Measurements from ENCODE around the gene FRY.

FRY gene

GRCh38 chr13:32147193-32147592, 115.6 kb downstream of the FRY start:
- no peaks in the 10 kb centered on the region for H3K36me3 ChIP-seq (replicated peaks)
- H3K4me3 ChIP-seq (ENCODE audit: low read depth, low read length): no peak overlapping the region
- no peak overlapping the region for H3K27ac ChIP-seq
- H3K27me3 ChIP-seq (replicated peaks): no peaks in the 10 kb centered on the region
- in situ Hi-C loops (cut with HindIII; ENCODE audit: low pct_ligation_motif_present, low sequenced_read_pairs): no loop called here
- TF ChIP-seq, protein P1, sequence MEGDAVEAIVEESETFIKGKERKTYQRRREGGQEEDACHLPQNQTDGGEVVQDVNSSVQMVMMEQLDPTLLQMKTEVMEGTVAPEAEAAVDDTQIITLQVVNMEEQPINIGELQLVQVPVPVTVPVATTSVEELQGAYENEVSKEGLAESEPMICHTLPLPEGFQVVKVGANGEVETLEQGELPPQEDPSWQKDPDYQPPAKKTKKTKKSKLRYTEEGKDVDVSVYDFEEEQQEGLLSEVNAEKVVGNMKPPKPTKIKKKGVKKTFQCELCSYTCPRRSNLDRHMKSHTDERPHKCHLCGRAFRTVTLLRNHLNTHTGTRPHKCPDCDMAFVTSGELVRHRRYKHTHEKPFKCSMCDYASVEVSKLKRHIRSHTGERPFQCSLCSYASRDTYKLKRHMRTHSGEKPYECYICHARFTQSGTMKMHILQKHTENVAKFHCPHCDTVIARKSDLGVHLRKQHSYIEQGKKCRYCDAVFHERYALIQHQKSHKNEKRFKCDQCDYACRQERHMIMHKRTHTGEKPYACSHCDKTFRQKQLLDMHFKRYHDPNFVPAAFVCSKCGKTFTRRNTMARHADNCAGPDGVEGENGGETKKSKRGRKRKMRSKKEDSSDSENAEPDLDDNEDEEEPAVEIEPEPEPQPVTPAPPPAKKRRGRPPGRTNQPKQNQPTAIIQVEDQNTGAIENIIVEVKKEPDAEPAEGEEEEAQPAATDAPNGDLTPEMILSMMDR (IDR thresholded peaks at IDR 0.05; ENCODE audit: low read depth, low read length, missing control alignments): no peak
- no peak for DNase-seq

- in situ Hi-C loops (cut with HindIII; ENCODE audit: low pct_ligation_motif_present, low sequenced_read_pairs): no loop called here
- TF ChIP-seq, protein P1 (IDR thresholded peaks at IDR 0.05; ENCODE audit: low read depth, low read length, missing control alignments): no peak
- Histone ChIP-seq H3K27ac (no peak overlapping the region), H3K4me3 (ENCODE audit: low read depth, low read length) (no peak overlapping the region), H3K27me3 (replicated peaks) (no peaks in the 10 kb centered on the region), H3K36me3 (replicated peaks) (no peaks in the 10 kb centered on the region)
- DNase-seq: no peak
Measured at GRCh38 chr13:32147976-32148375, 116.4 kb downstream of the FRY start.

GRCh38 chr13:32150239-32150638, 118.7 kb downstream of the FRY start:
- no peak for DNase-seq
- H3K4me3 ChIP-seq (ENCODE audit: low read depth, low read length): no peak overlapping the region
- no peaks in the 10 kb centered on the region for H3K36me3 ChIP-seq (replicated peaks)
- in situ Hi-C loops (cut with HindIII; ENCODE audit: low pct_ligation_motif_present, low sequenced_read_pairs): no loop called here
- H3K27ac ChIP-seq: no peak overlapping the region
- H3K27me3 ChIP-seq (replicated peaks): no peaks in the 10 kb centered on the region
- TF ChIP-seq, protein P1 (IDR thresholded peaks at IDR 0.05; ENCODE audit: low read depth, low read length, missing control alignments): no peak

- Histone ChIP-seq H3K27me3 (replicated peaks) (no peaks in the 10 kb centered on the region), H3K27ac (no peak overlapping the region), H3K36me3 (replicated peaks) (no peaks in the 10 kb centered on the region), H3K4me3 (ENCODE audit: low read depth, low read length) (no peak overlapping the region)
- in situ Hi-C loops (cut with HindIII; ENCODE audit: low pct_ligation_motif_present, low sequenced_read_pairs): no loop called here
- DNase-seq: no peak
- TF ChIP-seq, protein P1 (IDR thresholded peaks at IDR 0.05; ENCODE audit: low read depth, low read length, missing control alignments): no peak
Measured at GRCh38 chr13:32150794-32151193, 119.2 kb downstream of the FRY start.

DNA sequence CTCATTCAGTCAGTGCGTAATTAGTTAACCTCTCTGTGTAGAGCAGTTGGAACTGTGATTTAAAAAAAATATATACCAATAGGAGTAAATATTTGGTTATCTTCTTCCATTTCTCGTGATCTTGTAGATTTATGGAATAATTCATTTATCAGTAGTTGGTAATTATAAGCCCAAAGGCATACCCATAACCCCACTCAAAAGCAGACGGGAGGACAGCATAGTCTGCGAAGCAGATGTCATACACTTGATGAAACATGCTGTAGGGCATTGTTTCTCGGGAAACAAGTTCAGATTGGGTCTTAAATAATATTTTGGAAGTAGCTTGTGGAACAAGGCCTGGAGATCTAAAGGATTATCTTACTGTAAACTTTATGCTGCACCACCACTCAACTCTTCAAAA, 119.7 kb downstream of the FRY start:
- no peaks in the 10 kb centered on the region for H3K27me3 ChIP-seq (replicated peaks)
- no peak overlapping the region for H3K4me3 ChIP-seq (ENCODE audit: low read depth, low read length)
- H3K36me3 ChIP-seq (replicated peaks): no peaks in the 10 kb centered on the region
- in situ Hi-C loops (cut with HindIII; ENCODE audit: low pct_ligation_motif_present, low sequenced_read_pairs): no loop called here
- TF ChIP-seq, protein P1 (IDR thresholded peaks at IDR 0.05; ENCODE audit: low read depth, low read length, missing control alignments): no peak
- no peak overlapping the region for H3K27ac ChIP-seq
- DNase-seq: no peak

- Histone ChIP-seq H3K4me3 (ENCODE audit: low read depth, low read length) (no peak overlapping the region), H3K36me3 (replicated peaks) (no peaks in the 10 kb centered on the region), H3K27me3 (replicated peaks) (no peaks in the 10 kb centered on the region), H3K27ac (peak overlapping the region; percentile 16)
- DNase-seq: peak; percentile 40
- in situ Hi-C loops (cut with HindIII; ENCODE audit: low pct_ligation_motif_present, low sequenced_read_pairs): no loop called here
- TF ChIP-seq, protein P1 (IDR thresholded peaks at IDR 0.05; ENCODE audit: low read depth, low read length, missing control alignments): no peak
Measured at GRCh38 chr13:32153056-32153455, 121.5 kb downstream of the FRY start.
